ENCODE results near the gene ZBP1. TPM values are rescaled to one million over a fixed set of nuclear protein-coding genes. Genes with fewer than 3 reads are reported as not detected.

The ZBP1 gene
- total and polyA plus RNA-seq, 10 of the 15 experiments (the other 5 are each of a cell fraction or from before 2014, with no cell fraction given), result 0.93 to 10.6 (median 4.8) TPM

DNA sequence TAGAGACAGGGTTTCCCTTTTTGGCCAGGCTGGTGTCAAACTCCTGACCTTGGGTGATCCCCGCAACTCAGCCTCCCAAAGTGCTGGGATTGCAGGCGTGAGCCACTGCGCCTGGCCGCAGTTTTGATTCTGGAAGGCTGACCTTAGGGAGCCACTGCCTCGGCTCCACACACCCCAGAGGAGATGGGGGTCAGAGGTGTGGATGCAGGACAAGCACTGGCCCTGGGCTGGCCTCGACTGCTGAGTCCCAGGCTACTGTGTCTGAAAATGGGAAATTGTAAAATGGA, 1.5 kb downstream of the ZBP1 start (continued):
- TF ChIP-seq CREM (IDR thresholded peaks at IDR 0.05; ENCODE audit: low read depth), result no peak

DNA sequence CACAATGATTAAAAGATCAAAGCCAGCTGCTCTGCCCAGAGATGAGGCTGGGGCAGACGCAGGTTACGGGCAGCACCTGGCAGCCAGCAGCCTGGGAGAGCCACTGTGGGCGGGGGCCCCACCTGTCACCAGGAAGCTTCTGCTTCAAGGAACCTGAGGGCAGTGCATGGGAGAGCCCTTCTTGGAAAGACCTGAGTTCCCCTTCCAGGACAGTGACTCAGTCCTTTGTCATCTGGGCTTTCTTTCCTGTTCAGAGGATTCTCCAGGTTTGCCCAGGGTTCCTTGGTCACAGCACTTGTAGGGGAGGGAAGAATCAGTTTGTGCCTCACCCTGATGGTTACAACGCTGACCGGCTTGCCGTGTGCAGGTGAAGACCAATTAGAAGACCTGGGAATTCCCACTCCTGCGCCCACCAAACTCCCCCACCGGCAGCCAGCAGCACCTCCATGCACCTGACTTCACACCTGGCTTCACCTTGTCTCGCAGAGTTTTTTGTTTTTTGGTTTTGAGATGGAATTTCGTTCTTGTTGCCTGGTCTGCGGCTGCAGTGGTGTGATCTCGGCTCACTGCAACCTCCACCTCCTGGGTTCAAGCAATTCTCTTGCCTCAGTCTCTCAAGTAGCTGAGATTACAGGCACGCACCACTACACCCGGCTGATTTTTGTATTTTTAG, 2.0 kb downstream of the ZBP1 start:
- 16% methylated on average over 14 of the region's 14 CpGs for WGBS (ENCODE audit: insufficient coverage, insufficient replicate concordance, low lambda C conversion rate, missing lambda C conversion rate)
- BruUV-seq (replicated peaks), result no TSS peak
- TF ChIP-seq SREBF1 (IDR thresholded peaks at IDR 0.05; ENCODE audit: low read length) (no peak), TCF12 (IDR thresholded peaks at IDR 0.05; ENCODE audit: low read depth, low read length) (peak; percentile 17; the same call in 1 of the 2 replicates), BHLHE40 (IDR thresholded peaks at IDR 0.05; ENCODE audit: borderline replicate concordance in 1 of 2, low read depth in 2 of 2, low read length in 1 of 2) (peak; percentile 35 to 45; a peak in 1 of 4 replicates), DPF2 (IDR thresholded peaks at IDR 0.05) (0 out of 2 replicates have a peak, but pooled peaks have one; percentile 8), PAX5 (IDR thresholded peaks at IDR 0.05; ENCODE audit: borderline replicate concordance, low read depth, low read length) (no peak), POLR2A (IDR thresholded peaks at IDR 0.05; ENCODE audit: low read depth, low read length) (no peak), EED (IDR thresholded peaks at IDR 0.05; ENCODE audit: low read depth) (0 out of 2 replicates have a peak, but pooled peaks have one; percentile 28), SMC3 (IDR thresholded peaks at IDR 0.05; ENCODE audit: borderline replicate concordance, low read length) (no peak)
- SMC1A ChIA-PET (ENCODE audit: uncharacterized antibody, unreplicated experiment), result interaction anchor here (0.7 to 1.3 kb wide), 5 partner anchors 10 to 507 kb away, joined by 3 read pairs; no protein-coding TSS in a partner anchor
- RAD21 ChIA-PET (ENCODE audit: unreplicated experiment), result interaction anchor here (0.9 to 2.8 kb wide), 3 partner anchors 12 to 469 kb away, joined by 3 to 9 read pairs (median 5); no protein-coding TSS in a partner anchor
- H4K20me1 ChIP-seq (ENCODE audit: control insufficient read depth, insufficient read depth), result no peaks in the 10 kb centered on the region
- intact Hi-C loops (cut with micrococcal nuclease; ENCODE audit: unreplicated experiment) (loop anchor here (5.0 kb wide), 1 partner anchor 221 kb away; no protein-coding TSS in a partner anchor), in situ Hi-C loops (cut with MboI) (loop anchor here (10.0 kb wide), 2 partner anchors 777 to 837 kb away; no protein-coding TSS in a partner anchor)
- DNase-seq (ENCODE audit: low read depth, low spot score) (no peak), FAIRE-seq (peak; percentile 35), ATAC-seq (no peak)
- peak overlapping the region; percentile 54 for H3K9ac ChIP-seq (ENCODE audit: control insufficient read depth, insufficient read depth, low read length)
- no peak overlapping the region for H2AFZ ChIP-seq (ENCODE audit: control insufficient read depth, low read depth, low read length)
- no peaks in the 10 kb centered on the region for H3K79me2 ChIP-seq (ENCODE audit: control insufficient read depth, insufficient read depth, low read length)
- POLR2A ChIA-PET, result interaction anchor here (1.2 to 2.5 kb wide), 4 partner anchors 62 to 228 kb away, joined by 3 to 8 read pairs (median 6); partner anchors contain the start of gene RBM38
- H3K4me1 ChIP-seq (ENCODE audit: control insufficient read depth, insufficient read depth, low read length), result peaks cover 42% of the 10 kb centered on the region
- CTCF ChIA-PET, result interaction anchor here (0.6 to 5.9 kb wide), 11 partner anchors 12 to 220 kb away, joined by 3 to 32 read pairs (median 3); no protein-coding TSS in a partner anchor
- H3K9me3 ChIP-seq (replicated peaks; ENCODE audit: control insufficient read depth, insufficient read depth, low read length), result no peaks in the 10 kb centered on the region
- H3K4me2 ChIP-seq (ENCODE audit: control insufficient read depth, insufficient read depth), result peak overlapping the region; percentile 71
- peaks cover 0 to 2% of the 10 kb centered on the region in 2 experiments; a peak in 1 of 4 replicates for H3K27me3 ChIP-seq (replicated peaks in 1 of 2; ENCODE audit: control insufficient read depth in 2 of 2, insufficient read depth in 2 of 2, low read length in 1 of 2)
- peak overlapping the region; percentile 75 for H3K27ac ChIP-seq (ENCODE audit: control insufficient read depth, insufficient read depth)
- peak overlapping the region; percentile 59; the same call in 1 of the 2 replicates for H3K4me3 ChIP-seq
- H3K36me3 ChIP-seq (ENCODE audit: control insufficient read depth in 2 of 2, insufficient read depth in 2 of 2, low read length in 1 of 2), result no peaks in the 10 kb centered on the region; a peak in 1 of 4 replicates
